ENCODE measurements around the gene ENTR1.

ENTR1 gene

DNA sequence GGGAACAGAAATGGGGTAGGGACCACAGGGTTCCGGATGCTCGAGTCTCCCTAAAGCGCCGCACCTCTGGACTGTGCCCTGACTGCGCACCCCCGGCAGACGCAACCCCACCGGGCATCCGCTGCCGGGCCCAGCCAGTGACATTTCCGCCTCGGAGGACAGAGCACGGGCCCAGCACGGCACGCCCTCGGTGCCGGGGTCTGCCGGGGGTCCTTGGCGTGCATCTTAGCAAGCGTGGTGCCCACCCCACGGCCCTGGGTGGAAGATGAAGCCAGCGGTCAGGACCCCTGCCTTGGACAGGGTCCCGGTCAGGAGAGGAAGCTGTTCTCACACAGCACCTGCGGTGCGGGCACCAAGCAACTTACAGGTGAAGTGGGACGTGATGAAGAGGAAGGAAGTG lies 22.2 kb upstream of the ENTR1 start:
- H3K27me3 ChIP-seq (ENCODE audit: control insufficient read depth, insufficient read depth, low read length): no peaks in the 10 kb centered on the region
- H2AFZ ChIP-seq: no peak overlapping the region
- no peaks in the 10 kb centered on the region for H3K4me1 ChIP-seq
- H3K27ac ChIP-seq: no peak overlapping the region
- H3K9me3 ChIP-seq (ENCODE audit: control insufficient read depth, low read length): no peaks in the 10 kb centered on the region
- H3K4me3 ChIP-seq (ENCODE audit: low read depth, low read length): no peak overlapping the region
- no peak overlapping the region for H3K4me2 ChIP-seq (ENCODE audit: low read length)
- no peaks in the 10 kb centered on the region for H3K36me3 ChIP-seq (ENCODE audit: control insufficient read depth, insufficient read depth, low read length)
- H3K9ac ChIP-seq: no peak overlapping the region
- TF ChIP-seq, protein P1, sequence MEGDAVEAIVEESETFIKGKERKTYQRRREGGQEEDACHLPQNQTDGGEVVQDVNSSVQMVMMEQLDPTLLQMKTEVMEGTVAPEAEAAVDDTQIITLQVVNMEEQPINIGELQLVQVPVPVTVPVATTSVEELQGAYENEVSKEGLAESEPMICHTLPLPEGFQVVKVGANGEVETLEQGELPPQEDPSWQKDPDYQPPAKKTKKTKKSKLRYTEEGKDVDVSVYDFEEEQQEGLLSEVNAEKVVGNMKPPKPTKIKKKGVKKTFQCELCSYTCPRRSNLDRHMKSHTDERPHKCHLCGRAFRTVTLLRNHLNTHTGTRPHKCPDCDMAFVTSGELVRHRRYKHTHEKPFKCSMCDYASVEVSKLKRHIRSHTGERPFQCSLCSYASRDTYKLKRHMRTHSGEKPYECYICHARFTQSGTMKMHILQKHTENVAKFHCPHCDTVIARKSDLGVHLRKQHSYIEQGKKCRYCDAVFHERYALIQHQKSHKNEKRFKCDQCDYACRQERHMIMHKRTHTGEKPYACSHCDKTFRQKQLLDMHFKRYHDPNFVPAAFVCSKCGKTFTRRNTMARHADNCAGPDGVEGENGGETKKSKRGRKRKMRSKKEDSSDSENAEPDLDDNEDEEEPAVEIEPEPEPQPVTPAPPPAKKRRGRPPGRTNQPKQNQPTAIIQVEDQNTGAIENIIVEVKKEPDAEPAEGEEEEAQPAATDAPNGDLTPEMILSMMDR (IDR thresholded peaks at IDR 0.05): no peak
- peaks cover 1% of the 10 kb centered on the region for H3K79me2 ChIP-seq

DNA sequence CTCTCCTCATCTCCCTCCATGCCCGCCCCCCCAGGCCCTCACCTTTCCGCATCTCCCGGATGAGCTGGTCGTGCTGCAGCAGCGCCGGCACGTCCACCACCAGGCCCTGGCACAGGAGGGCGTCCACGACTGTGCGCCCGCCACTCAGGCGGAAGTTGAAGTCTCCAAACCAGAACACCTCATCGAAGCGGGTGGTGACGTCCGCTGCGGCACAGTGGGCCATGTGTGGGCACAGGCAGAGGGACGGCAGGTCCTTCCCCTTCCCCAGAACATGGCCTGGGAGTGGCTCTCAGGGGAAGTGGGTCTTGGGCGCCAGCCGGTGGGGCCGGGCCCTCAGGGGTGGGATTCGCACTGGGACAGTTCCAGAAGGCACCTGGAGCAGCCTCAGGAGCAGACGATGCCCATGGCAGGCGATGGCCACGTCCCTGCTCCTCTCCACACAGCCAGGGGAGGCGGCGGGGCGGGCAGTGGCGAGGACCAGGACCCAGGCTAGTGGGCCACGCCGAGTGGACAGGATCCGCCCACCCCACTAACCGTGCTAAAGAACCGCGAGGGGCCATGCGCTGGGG lies 21.5 kb upstream of the ENTR1 start:
- TF ChIP-seq, protein P1 (IDR thresholded peaks at IDR 0.05): no peak
- Histone ChIP-seq H3K27ac (no peak overlapping the region), H3K9me3 (ENCODE audit: control insufficient read depth, low read length) (no peaks in the 10 kb centered on the region), H3K4me1 (no peaks in the 10 kb centered on the region), H3K4me3 (ENCODE audit: low read depth, low read length) (no peak overlapping the region), H3K79me2 (no peaks in the 10 kb centered on the region), H2AFZ (no peak overlapping the region), H3K9ac (no peak overlapping the region), H3K4me2 (ENCODE audit: low read length) (no peak overlapping the region), H3K36me3 (ENCODE audit: control insufficient read depth, insufficient read depth, low read length) (no peaks in the 10 kb centered on the region), H3K27me3 (ENCODE audit: control insufficient read depth, insufficient read depth, low read length) (no peaks in the 10 kb centered on the region)

DNA sequence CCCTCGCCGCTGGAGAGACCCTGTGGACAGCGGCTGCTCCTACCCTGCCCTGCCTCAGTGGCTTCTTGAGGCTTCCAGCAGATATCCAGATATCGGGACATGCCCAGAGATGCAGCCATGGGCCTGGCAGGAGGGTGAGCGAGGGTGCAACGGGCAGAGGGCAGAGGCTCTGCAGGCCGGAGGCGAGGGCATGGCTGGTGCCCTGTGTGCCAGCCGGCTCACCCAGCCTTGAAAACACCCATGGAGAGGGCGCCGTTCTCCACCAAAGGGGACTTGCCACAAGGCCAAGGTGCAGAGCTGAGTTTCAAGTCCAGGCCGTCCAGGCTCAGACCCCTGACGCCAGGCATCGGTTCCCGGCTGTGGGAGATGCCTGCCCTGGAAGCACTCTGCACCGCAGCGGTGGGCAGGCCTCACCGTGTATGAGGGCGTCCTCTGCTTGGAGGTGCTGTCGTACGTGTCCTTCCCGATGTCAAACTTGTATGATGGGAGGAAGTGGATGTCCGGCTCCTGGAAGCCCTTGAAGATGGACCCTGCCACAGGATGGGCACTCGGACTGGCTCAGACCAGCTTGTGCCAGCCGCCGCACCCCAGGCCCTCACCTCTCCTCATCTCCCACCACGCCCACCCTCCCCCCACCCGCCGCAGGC lies 20.3 kb upstream of the ENTR1 start:
- TF ChIP-seq, protein P1 (IDR thresholded peaks at IDR 0.05): no peak
- no peaks in the 10 kb centered on the region for H3K4me1 ChIP-seq
- H2AFZ ChIP-seq: no peak overlapping the region
- H3K27ac ChIP-seq: no peak overlapping the region
- no peaks in the 10 kb centered on the region for H3K27me3 ChIP-seq (ENCODE audit: control insufficient read depth, insufficient read depth, low read length)
- H3K36me3 ChIP-seq (ENCODE audit: control insufficient read depth, insufficient read depth, low read length): no peaks in the 10 kb centered on the region
- H3K79me2 ChIP-seq: no peaks in the 10 kb centered on the region
- no peak overlapping the region for H3K9ac ChIP-seq
- no peak overlapping the region for H3K4me2 ChIP-seq (ENCODE audit: low read length)
- H3K9me3 ChIP-seq (ENCODE audit: control insufficient read depth, low read length): no peaks in the 10 kb centered on the region
- H3K4me3 ChIP-seq (ENCODE audit: low read depth, low read length): no peak overlapping the region

GRCh38 chr9:136429683-136430491 lies 19.5 kb upstream of the ENTR1 start:
- Histone ChIP-seq H3K36me3 (ENCODE audit: control insufficient read depth, insufficient read depth, low read length) (no peaks in the 10 kb centered on the region), H3K4me2 (ENCODE audit: low read length) (no peak overlapping the region), H3K4me1 (no peaks in the 10 kb centered on the region), H2AFZ (no peak overlapping the region), H3K79me2 (no peaks in the 10 kb centered on the region), H3K27me3 (ENCODE audit: control insufficient read depth, insufficient read depth, low read length) (no peaks in the 10 kb centered on the region), H3K9ac (no peak overlapping the region), H3K4me3 (ENCODE audit: low read depth, low read length) (no peak overlapping the region), H3K27ac (no peak overlapping the region), H3K9me3 (ENCODE audit: control insufficient read depth, low read length) (no peaks in the 10 kb centered on the region)
- TF ChIP-seq, protein P1 (IDR thresholded peaks at IDR 0.05): no peak
